DOHH2 (cell line): ENCODE results near the gene TEX48.

Source experiments
- H3F3A ChIP-seq: fragments of 200-600 bp; sonication (generic), shearing (Covaris generic); 2 replicates; pipeline ENCODE4 v1.6.0; 2016; ENCODE audit warnings: antibody characterized with exemption, mild to moderate bottlenecking; ENCODE audit not compliant: control insufficient read depth, insufficient read depth
- H3K27ac ChIP-seq: fragments of 200-600 bp; sonication (generic); 2 replicates; pipeline ENCODE4 v1.5.1; 2014; ENCODE audit warnings: low read depth, mild to moderate bottlenecking, low read length, moderate library complexity
- H3K27me3 ChIP-seq: fragments of 200-600 bp; sonication (generic); 2 replicates; pipeline ENCODE4 v1.6.1; 2014; ENCODE audit warnings: mild to moderate bottlenecking, low read length, mixed read lengths; ENCODE audit not compliant: control insufficient read depth
- H3K36me3 ChIP-seq: fragments of 200-600 bp; sonication (generic); 2 replicates; pipeline ENCODE4 v1.6.1; 2014; ENCODE audit warnings: mild to moderate bottlenecking, low read length, moderate library complexity, mixed read lengths; ENCODE audit not compliant: control insufficient read depth
- H3K4me1 ChIP-seq: fragments of 200-600 bp; sonication (generic); 2 replicates; pipeline ENCODE4 v1.6.1; 2014; ENCODE audit warnings: mild to moderate bottlenecking, low read length, mixed read lengths; ENCODE audit not compliant: control insufficient read depth
- H3K4me2 ChIP-seq: fragments of 200-600 bp; sonication (generic); 2 replicates; pipeline ENCODE4 v1.6.0; 2014; ENCODE audit warnings: mild to moderate bottlenecking, low read length, moderate library complexity
- H3K4me3 ChIP-seq: fragments of 200-600 bp; sonication (generic); 2 replicates; pipeline ENCODE4 v1.5.1; 2014; ENCODE audit warnings: mild to moderate bottlenecking, low read length, mixed read lengths
- H3K79me2 ChIP-seq: fragments of 200-600 bp; sonication (generic); 2 replicates; pipeline ENCODE4 v1.6.1; 2014; ENCODE audit warnings: mild to moderate bottlenecking, low read length, mixed read lengths; ENCODE audit not compliant: control insufficient read depth
- H3K9me2 ChIP-seq: fragments of 200-600 bp; sonication (generic); replicated peaks from 2 replicates; pipeline ENCODE4 v1.6.1; 2014; ENCODE audit warnings: mild to moderate bottlenecking, low read length, mixed read lengths; ENCODE audit not compliant: control insufficient read depth
- H3K9me3 ChIP-seq: fragments of 200-600 bp; sonication (generic); 2 replicates; pipeline ENCODE4 v1.6.1; 2014; ENCODE audit warnings: antibody characterized with exemption, low read length, mixed read lengths; ENCODE audit not compliant: control insufficient read depth, insufficient read depth
- H4K20me1 ChIP-seq: fragments of 200-600 bp; sonication (generic); 2 replicates; pipeline ENCODE4 v1.6.0; 2014; ENCODE audit warnings: low read depth, mild to moderate bottlenecking, antibody characterized with exemption, low read length, moderate library complexity; ENCODE audit not compliant: control insufficient read depth, insufficient read depth
- CTCF ChIP-seq: fragments of 200-600 bp; sonication (generic); IDR thresholded peaks from one replicate; pipeline ENCODE4 v1.5.1; 2014; ENCODE audit warnings: antibody characterized with exemption, mild to moderate bottlenecking, low read depth, low read length; ENCODE audit not compliant: poor library complexity, severe bottlenecking
- EZH2phosphoT487 ChIP-seq: fragments of 200-600 bp; sonication (generic); IDR thresholded peaks from 2 replicates; pipeline ENCODE4 v1.6.1; 2017; ENCODE audit warnings: borderline replicate concordance, mild to moderate bottlenecking, antibody characterized with exemption, low read length, moderate library complexity, mixed read lengths

TEX48 gene

GRCh38 chr9:114717908-114718486 lies 36.0 kb upstream of the TEX48 start:
- Histone ChIP-seq H3K27me3 (peaks cover 5% of the 10 kb centered on the region; the same call in 1 of the 2 replicates), H3K79me2 (no peaks in the 10 kb centered on the region), H4K20me1 (no peaks in the 10 kb centered on the region), H3K36me3 (no peaks in the 10 kb centered on the region), H3K4me1 (peaks cover 13% of the 10 kb centered on the region), H3F3A (no peaks in the 10 kb centered on the region), H3K27ac (no peak overlapping the region), H3K9me2 (no peaks in the 10 kb centered on the region), H3K9me3 (no peaks in the 10 kb centered on the region), H3K4me3 (no peak overlapping the region), H3K4me2 (no peak overlapping the region)
- no peak for TF ChIP-seq CTCF
- TF ChIP-seq EZH2phosphoT487 = no peak

GRCh38 chr9:114709636-114710035 lies 27.6 kb upstream of the TEX48 start:
- no peak overlapping the region for H3K4me3 ChIP-seq
- no peaks in the 10 kb centered on the region for H3F3A ChIP-seq

GRCh38 chr9:114706711-114707110 lies 24.7 kb upstream of the TEX48 start:
- H3K4me2 ChIP-seq = no peak overlapping the region
- H3K27me3 ChIP-seq = peaks cover 13% of the 10 kb centered on the region
- no peaks in the 10 kb centered on the region for H3K9me3 ChIP-seq
- no peak overlapping the region for H3K27ac ChIP-seq
- no peaks in the 10 kb centered on the region for H3F3A ChIP-seq
- no peaks in the 10 kb centered on the region for H4K20me1 ChIP-seq
- no peak overlapping the region for H3K4me3 ChIP-seq
- no peaks in the 10 kb centered on the region for H3K79me2 ChIP-seq
- no peak for TF ChIP-seq EZH2phosphoT487
- no peak for TF ChIP-seq CTCF
- no peaks in the 10 kb centered on the region for H3K9me2 ChIP-seq
- H3K4me1 ChIP-seq = no peaks in the 10 kb centered on the region
- no peaks in the 10 kb centered on the region for H3K36me3 ChIP-seq

More at GRCh38 chr9:114709636-114710035, 27.6 kb upstream of the TEX48 start:
- Histone ChIP-seq H3K36me3 (no peaks in the 10 kb centered on the region), H3K27me3 (peaks cover 13% of the 10 kb centered on the region), H3K9me3 (no peaks in the 10 kb centered on the region), H3K9me2 (no peaks in the 10 kb centered on the region), H3K4me1 (no peaks in the 10 kb centered on the region), H3K79me2 (no peaks in the 10 kb centered on the region), H4K20me1 (no peaks in the 10 kb centered on the region), H3K27ac (no peak overlapping the region), H3K4me2 (no peak overlapping the region)
- TF ChIP-seq EZH2phosphoT487 (no peak), CTCF (no peak)
